Measurements from ENCODE around the gene PTPRK. TPM values are rescaled to one million over a fixed set of nuclear protein-coding genes. Genes with fewer than 3 reads are reported as not detected.

Gene PTPRK
- total and polyA plus RNA-seq, 9 of the 15 experiments (the other 6 are each of a cell fraction or from before 2014, with no cell fraction given), result 0.04 to 0.51 TPM; not detected in 7

DNA sequence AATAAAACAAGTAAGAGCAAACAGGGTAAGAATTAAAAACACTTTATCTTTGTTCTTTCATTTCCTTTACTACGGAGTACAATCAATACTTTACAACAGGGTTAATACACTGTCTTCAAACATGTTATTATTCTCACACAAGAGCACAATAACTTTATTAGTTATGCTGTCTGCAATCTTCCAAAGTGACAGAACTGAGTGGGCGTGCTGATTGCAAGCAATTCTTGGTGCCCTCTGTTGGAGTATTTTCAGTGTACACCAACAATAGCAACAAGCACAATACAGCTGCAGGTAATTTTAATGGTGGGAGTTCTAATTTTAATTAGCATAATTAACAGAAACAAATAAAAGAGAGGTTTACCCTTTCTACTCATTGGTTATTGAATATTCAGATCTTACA, 33.9 kb upstream of the PTPRK start:
- DNase-seq (ENCODE audit: extremely low read depth in 1 of 4, low spot score in 3 of 4) (no peak), FAIRE-seq (no peak), ATAC-seq (no peak)
- Histone ChIP-seq H3K9me1 (ENCODE audit: control insufficient read depth, insufficient read depth, low read length) (no peaks in the 10 kb centered on the region), H3K79me2 (ENCODE audit: control insufficient read depth, insufficient read depth, low read length) (no peaks in the 10 kb centered on the region), H3K4me3 (no peak overlapping the region), H3K9ac (ENCODE audit: insufficient read depth in 1 of 2, low read depth in 2 of 2, low read length in 2 of 2) (no peak overlapping the region), H3K9me3 (replicated peaks; ENCODE audit: control insufficient read depth, insufficient read depth, low read depth, low read length) (no peaks in the 10 kb centered on the region; the same call in 1 of the 2 replicates), H4K20me1 (replicated peaks; ENCODE audit: control insufficient read depth, insufficient read depth, low read length) (no peaks in the 10 kb centered on the region), H2AFZ (ENCODE audit: low read depth, low read length) (no peak overlapping the region), H3K27ac (ENCODE audit: extremely low read depth, low read depth, low read length) (no peak overlapping the region), H3K4me1 (replicated peaks in 1 of 2; ENCODE audit: control insufficient read depth in 2 of 2, insufficient read depth in 2 of 2, low read length in 2 of 2) (no peaks in the 10 kb centered on the region), H3K36me3 (ENCODE audit: control insufficient read depth, insufficient read depth, low read length) (no peaks in the 10 kb centered on the region), H3K4me2 (ENCODE audit: insufficient read depth, low read length) (no peak overlapping the region), H3K27me3 (ENCODE audit: control insufficient read depth in 2 of 2, insufficient read depth in 2 of 2, low read length in 2 of 2) (no peaks in the 10 kb centered on the region)
- intact Hi-C loops (cut with micrococcal nuclease), result no loop called here
- POLR2A ChIA-PET, result no interaction called here
- CTCF ChIA-PET (ENCODE audit: low intra/inter-chr PET ratio), result no interaction called here
- TF ChIP-seq ZNF165 (CRISPR knock-in tag; IDR thresholded peaks at IDR 0.05; ENCODE audit: borderline replicate concordance) (no peak), DDX20 (tag; IDR thresholded peaks at IDR 0.05; ENCODE audit: low read depth) (no peak), PTTG1 (tag; IDR thresholded peaks at IDR 0.05; ENCODE audit: low read depth) (no peak), GTF2A2 (tag; IDR thresholded peaks at IDR 0.05) (no peak), FUS (optimal IDR thresholded peaks at IDR 0.05; ENCODE audit: low read depth, low read length) (no peak)
- TF ChIP-seq, protein P1, sequence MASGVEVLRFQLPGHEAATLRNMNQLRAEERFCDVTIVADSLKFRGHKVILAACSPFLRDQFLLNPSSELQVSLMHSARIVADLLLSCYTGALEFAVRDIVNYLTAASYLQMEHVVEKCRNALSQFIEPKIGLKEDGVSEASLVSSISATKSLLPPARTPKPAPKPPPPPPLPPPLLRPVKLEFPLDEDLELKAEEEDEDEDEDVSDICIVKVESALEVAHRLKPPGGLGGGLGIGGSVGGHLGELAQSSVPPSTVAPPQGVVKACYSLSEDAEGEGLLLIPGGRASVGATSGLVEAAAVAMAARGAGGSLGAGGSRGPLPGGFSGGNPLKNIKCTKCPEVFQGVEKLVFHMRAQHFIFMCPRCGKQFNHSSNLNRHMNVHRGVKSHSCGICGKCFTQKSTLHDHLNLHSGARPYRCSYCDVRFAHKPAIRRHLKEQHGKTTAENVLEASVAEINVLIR (CRISPR knock-in tag; IDR thresholded peaks at IDR 0.05), result no peak
- TF ChIP-seq, protein P2, sequence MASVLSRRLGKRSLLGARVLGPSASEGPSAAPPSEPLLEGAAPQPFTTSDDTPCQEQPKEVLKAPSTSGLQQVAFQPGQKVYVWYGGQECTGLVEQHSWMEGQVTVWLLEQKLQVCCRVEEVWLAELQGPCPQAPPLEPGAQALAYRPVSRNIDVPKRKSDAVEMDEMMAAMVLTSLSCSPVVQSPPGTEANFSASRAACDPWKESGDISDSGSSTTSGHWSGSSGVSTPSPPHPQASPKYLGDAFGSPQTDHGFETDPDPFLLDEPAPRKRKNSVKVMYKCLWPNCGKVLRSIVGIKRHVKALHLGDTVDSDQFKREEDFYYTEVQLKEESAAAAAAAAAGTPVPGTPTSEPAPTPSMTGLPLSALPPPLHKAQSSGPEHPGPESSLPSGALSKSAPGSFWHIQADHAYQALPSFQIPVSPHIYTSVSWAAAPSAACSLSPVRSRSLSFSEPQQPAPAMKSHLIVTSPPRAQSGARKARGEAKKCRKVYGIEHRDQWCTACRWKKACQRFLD (CRISPR knock-in tag; IDR thresholded peaks at IDR 0.05), result no peak
- WGBS (ENCODE audit: insufficient coverage, low coverage, missing lambda C conversion rate), result 0% methylated on average over 2 of the region's 2 CpGs
- no TSS peak for BruUV-seq (replicated peaks)
- in situ Hi-C loops (cut with MboI), result no loop called here

Data from K562 (cell line).